Trophoblast cell (in vitro differentiated cells and primary cell): ENCODE results near the gene LATS1.
A peak's percentile ranks its signal among the peaks of the same experiment; 100 is the strongest.
"Not testable (repeated sequence)": the region's sequence is repeated elsewhere in the genome, so short reads cannot be mapped to it uniquely, and the experiment has no call there.

ENCODE experiments used
- DNase-seq, 2 donors: peaks; one replicate each; pipeline ENCODE4 v3.0.0-alpha.2; 2016
- H2AFZ ChIP-seq: 2 replicates; pipeline ENCODE4 v1.6.1; 2013; ENCODE audit warnings: low read length, moderate library complexity, mild to moderate bottlenecking; ENCODE audit not compliant: insufficient read depth, poor library complexity
- H2AK5ac ChIP-seq: 2 replicates; pipeline ENCODE4 v1.6.1; 2013; ENCODE audit warnings: mild to moderate bottlenecking, low read length
- H2BK120ac ChIP-seq: 2 replicates; pipeline ENCODE4 v1.6.1; 2013; ENCODE audit warnings: low read length, mild to moderate bottlenecking, moderate library complexity; ENCODE audit not compliant: insufficient read depth, poor library complexity
- H2BK12ac ChIP-seq: 2 replicates; pipeline ENCODE4 v1.6.1; 2013; ENCODE audit warnings: mild to moderate bottlenecking, low read length, moderate library complexity
- H2BK5ac ChIP-seq: 2 replicates; pipeline ENCODE4 v1.6.1; 2013; ENCODE audit warnings: low read length, low read depth, moderate library complexity, mild to moderate bottlenecking; ENCODE audit not compliant: poor library complexity
- H3K14ac ChIP-seq: 2 replicates; pipeline ENCODE4 v1.6.1; 2013; ENCODE audit warnings: mild to moderate bottlenecking, low read length
- H3K18ac ChIP-seq: 2 replicates; pipeline ENCODE4 v1.6.1; 2013; ENCODE audit warnings: mild to moderate bottlenecking, low read length
- H3K23ac ChIP-seq: 2 replicates; pipeline ENCODE4 v1.6.1; 2013; ENCODE audit warnings: low read length
- H3K27ac ChIP-seq: 2 replicates; pipeline ENCODE4 v1.5.1; 2013; ENCODE audit warnings: low read depth, mild to moderate bottlenecking, inconsistent platforms, low read length, moderate library complexity
- H3K27me3 ChIP-seq: 2 replicates; pipeline ENCODE4 v1.6.1; 2013; ENCODE audit warnings: inconsistent platforms, mild to moderate bottlenecking, low read length, moderate library complexity; ENCODE audit not compliant: insufficient read depth
- H3K36me3 ChIP-seq, 2 experiments: 1 replicate in 1 of 2; 2 replicates in 1 of 2; pipeline ENCODE4 v1.6.1; 2013; ENCODE audit warnings: low read length in 2 of 2, mild to moderate bottlenecking in 2 of 2, moderate library complexity in 1 of 2; ENCODE audit not compliant: insufficient read depth in 2 of 2, control insufficient read depth in 1 of 2
- H3K4ac ChIP-seq: 2 replicates; pipeline ENCODE4 v1.6.1; 2013; ENCODE audit warnings: low read depth, mild to moderate bottlenecking, low read length, moderate library complexity
- H3K4me1 ChIP-seq, 2 experiments: 1 replicate in 1 of 2; 2 replicates in 1 of 2; pipeline ENCODE4 v1.6.1; 2013; ENCODE audit warnings: low read length in 2 of 2, mild to moderate bottlenecking in 2 of 2, moderate library complexity in 1 of 2; ENCODE audit not compliant: insufficient read depth in 2 of 2, control insufficient read depth in 1 of 2
- H3K4me2 ChIP-seq: 2 replicates; pipeline ENCODE4 v1.6.1; 2013; ENCODE audit warnings: inconsistent platforms, mild to moderate bottlenecking, low read length, moderate library complexity
- H3K4me3 ChIP-seq: 2 replicates; pipeline ENCODE4 v1.5.1; 2013; ENCODE audit warnings: mild to moderate bottlenecking, low read depth, low read length, inconsistent platforms
- H3K79me1 ChIP-seq: one replicate; pipeline ENCODE4 v1.6.1; 2013; ENCODE audit warnings: low read length
- H3K79me2 ChIP-seq: 2 replicates; pipeline ENCODE4 v1.6.1; 2013; ENCODE audit warnings: low read length, mild to moderate bottlenecking; ENCODE audit not compliant: control insufficient read depth, insufficient read depth, poor library complexity
- H3K9ac ChIP-seq: 2 replicates; pipeline ENCODE4 v1.6.1; 2013; ENCODE audit warnings: mild to moderate bottlenecking, low read length
- H3K9me3 ChIP-seq: 2 replicates; pipeline ENCODE4 v1.6.1; 2013; ENCODE audit warnings: low read depth, mild to moderate bottlenecking, control low read depth, inconsistent platforms, low read length; ENCODE audit not compliant: insufficient read depth
- H4K12ac ChIP-seq: 2 replicates; pipeline ENCODE4 v1.6.1; 2013; ENCODE audit warnings: low read depth, mild to moderate bottlenecking, low read length, moderate library complexity
- H4K8ac ChIP-seq: 2 replicates; pipeline ENCODE4 v1.6.1; 2013; ENCODE audit warnings: low read depth, mild to moderate bottlenecking, low read length, moderate library complexity
- H4K91ac ChIP-seq: one replicate; pipeline ENCODE4 v1.6.1; 2013; ENCODE audit warnings: low read depth, mild to moderate bottlenecking, low read length, moderate library complexity
- WGBS: extraction: QIAGEN DNeasy Blood & Tissue Kit; methylation state at CpG from one replicate; pipeline ENCODE4 v1.1.7; 2013; ENCODE audit warnings: missing lambda C conversion rate; ENCODE audit not compliant: insufficient read length, insufficient coverage; ENCODE audit errors: extremely low coverage; 5-methylcytosine and 5-hydroxymethylcytosine counted together

The LATS1 gene

GRCh38 chr6:149752600-149753373 is 34.9 kb upstream of the LATS1 start:
- H3K4me3 ChIP-seq = no peak overlapping the region
- H3K18ac ChIP-seq = no peak overlapping the region
- H3K14ac ChIP-seq = no peak overlapping the region
- no peaks in the 10 kb centered on the region for H3K4me1 ChIP-seq
- no peak overlapping the region for H2AFZ ChIP-seq
- H3K36me3 ChIP-seq = no peaks in the 10 kb centered on the region
- no CpG with 5 or more reads among the region's 4 CpGs for WGBS
- H3K27me3 ChIP-seq = no peaks in the 10 kb centered on the region
- H2BK5ac ChIP-seq = no peak overlapping the region
- no peak overlapping the region for H3K4ac ChIP-seq
- H4K8ac ChIP-seq = no peak overlapping the region
- H4K91ac ChIP-seq = no peak overlapping the region
- peaks cover 15% of the 10 kb centered on the region for H3K79me2 ChIP-seq
- H2AK5ac ChIP-seq = no peak overlapping the region
- H3K4me2 ChIP-seq = no peak overlapping the region
- no peak overlapping the region for H4K12ac ChIP-seq
- no peak overlapping the region for H3K23ac ChIP-seq
- H3K79me1 ChIP-seq = peaks cover 7% of the 10 kb centered on the region
- H2BK12ac ChIP-seq = no peak overlapping the region
- H2BK120ac ChIP-seq = no peak overlapping the region
- DNase-seq = no peak
- no peaks in the 10 kb centered on the region for H3K9me3 ChIP-seq
- H3K27ac ChIP-seq = no peak overlapping the region
- H3K9ac ChIP-seq = no peak overlapping the region

- not testable (repeated sequence) for H3K4me2 ChIP-seq, H3K18ac ChIP-seq, H3K4me1 ChIP-seq, DNase-seq, H4K8ac ChIP-seq, H2BK5ac ChIP-seq, H3K36me3 ChIP-seq, H3K9ac ChIP-seq, H2BK120ac ChIP-seq, H2BK12ac ChIP-seq, H3K79me1 ChIP-seq, H3K14ac ChIP-seq, H4K91ac ChIP-seq, H2AK5ac ChIP-seq, H3K23ac ChIP-seq, H4K12ac ChIP-seq, H3K27me3 ChIP-seq, H3K27ac ChIP-seq, H3K9me3 ChIP-seq, H3K4me3 ChIP-seq, H2AFZ ChIP-seq
- peak overlapping the region; percentile 75 for H3K4ac ChIP-seq
- H3K79me2 ChIP-seq = peaks cover 15% of the 10 kb centered on the region
- no CpG with 5 or more reads among the region's 5 CpGs for WGBS
These were observed 34.0 kb upstream of the LATS1 start for GRCh38 chr6:149751920-149752319.

GRCh38 chr6:149751239-149751638 is 33.3 kb upstream of the LATS1 start:
- Histone ChIP-seq H3K9me3 (no peaks in the 10 kb centered on the region), H2AK5ac (no peak overlapping the region), H3K23ac (no peak overlapping the region), H2BK120ac (no peak overlapping the region), H3K4ac (peak overlapping the region; percentile 75), H3K4me1 (no peaks in the 10 kb centered on the region), H4K91ac (no peak overlapping the region), H3K4me3 (no peak overlapping the region), H4K12ac (no peak overlapping the region), H3K4me2 (no peak overlapping the region), H2AFZ (no peak overlapping the region), H3K18ac (no peak overlapping the region), H4K8ac (no peak overlapping the region), H3K14ac (no peak overlapping the region), H3K79me1 (peaks cover 7% of the 10 kb centered on the region), H3K27me3 (no peaks in the 10 kb centered on the region), H3K9ac (no peak overlapping the region), H2BK12ac (no peak overlapping the region), H3K79me2 (peaks cover 15% of the 10 kb centered on the region), H2BK5ac (no peak overlapping the region), H3K36me3 (no peaks in the 10 kb centered on the region), H3K27ac (no peak overlapping the region)
- DNase-seq = no peak
- no CpG with 5 or more reads among the region's 8 CpGs for WGBS

GRCh38 chr6:149750136-149750609 is 32.3 kb upstream of the LATS1 start:
- Histone ChIP-seq H4K91ac (peak overlapping the region; percentile 82), H2AK5ac (peak overlapping the region; percentile 73), H2BK12ac (no peak overlapping the region), H2BK5ac (peak overlapping the region; percentile 83), H3K23ac (no peak overlapping the region), H3K4me2 (peak overlapping the region; percentile 86), H2BK120ac (peak overlapping the region; percentile 76), H3K4me1 (no peaks in the 10 kb centered on the region), H3K79me2 (peaks cover 19% of the 10 kb centered on the region), H4K8ac (peak overlapping the region; percentile 98), H3K27me3 (no peaks in the 10 kb centered on the region), H2AFZ (peak overlapping the region; percentile 99), H3K9ac (peak overlapping the region; percentile 94), H3K27ac (peak overlapping the region; percentile 86), H3K14ac (peak overlapping the region; percentile 98), H3K18ac (peak overlapping the region; percentile 97), H3K4me3 (peak overlapping the region; percentile 98), H3K4ac (peak overlapping the region; percentile 93), H3K9me3 (no peaks in the 10 kb centered on the region), H3K79me1 (peaks cover 10% of the 10 kb centered on the region), H3K36me3 (no peaks in the 10 kb centered on the region), H4K12ac (peak overlapping the region; percentile 91)
- no CpG with 5 or more reads among the region's 25 CpGs for WGBS
- DNase-seq = peak; percentile 53 to 66
